Activated T-cell treated with anti-CD3 and anti-CD28 coated beads, Interleukin-2, amount 50 U/mL, for 72 hours (primary cell): ENCODE measurements around the gene ACTA1. TPM values are rescaled to one million over a fixed set of nuclear protein-coding genes. Genes with fewer than 3 reads are reported as not detected.
"Not testable (repeated sequence)": the region's sequence is repeated elsewhere in the genome, so short reads cannot be mapped to it uniquely, and the experiment has no call there.

Experiments used
- ATAC-seq, 2 donors: fragments of 150-1000 bp; cut with Tn5 transposase; replicated peaks in 1 of 2; 2 replicates each; pipeline ENCODE4 v1.10.0; 2021; ENCODE audit warnings: moderate library complexity in 2 of 2, mild to moderate bottlenecking in 1 of 2
- DNase-seq, 2 donors: peaks; one replicate each; pipeline ENCODE4 v3.0.0; 2021 to 2022; ENCODE audit warnings: mixed read lengths in 1 of 2
- H3K27ac Mint-ChIP-seq: one replicate; pipeline ENCODE4 v1.8.0; 2022; ENCODE audit warnings: mild to moderate bottlenecking, moderate library complexity, mixed read lengths
- H3K27me3 Mint-ChIP-seq: one replicate; pipeline ENCODE4 v1.8.0; 2022; ENCODE audit warnings: low read depth, mixed read lengths
- H3K36me3 Mint-ChIP-seq, 2 donors: one replicate each; pipeline ENCODE4 v1.8.0; 2022; ENCODE audit warnings: mixed read lengths in 2 of 2, mild to moderate bottlenecking in 1 of 2; ENCODE audit not compliant: insufficient read depth in 2 of 2
- H3K4me1 Mint-ChIP-seq: one replicate; pipeline ENCODE4 v1.8.0; 2022; ENCODE audit warnings: low read depth, mixed read lengths
- H3K4me3 Mint-ChIP-seq, 2 donors: one replicate each; pipeline ENCODE4 v1.8.0; 2022; ENCODE audit warnings: mild to moderate bottlenecking in 2 of 2, mixed read lengths in 2 of 2, moderate library complexity in 2 of 2
- H3K9me3 Mint-ChIP-seq, 2 donors: one replicate each; pipeline ENCODE4 v1.8.0; 2022; ENCODE audit warnings: mixed read lengths in 2 of 2
- total RNA-seq, 2 donors: library from RNA; stranded (reverse); gene quantifications; one replicate each; pipeline ENCODE4 v1.2.3, GENCODE V29; 2022

ACTA1 gene
- total RNA-seq = not detected

DNA sequence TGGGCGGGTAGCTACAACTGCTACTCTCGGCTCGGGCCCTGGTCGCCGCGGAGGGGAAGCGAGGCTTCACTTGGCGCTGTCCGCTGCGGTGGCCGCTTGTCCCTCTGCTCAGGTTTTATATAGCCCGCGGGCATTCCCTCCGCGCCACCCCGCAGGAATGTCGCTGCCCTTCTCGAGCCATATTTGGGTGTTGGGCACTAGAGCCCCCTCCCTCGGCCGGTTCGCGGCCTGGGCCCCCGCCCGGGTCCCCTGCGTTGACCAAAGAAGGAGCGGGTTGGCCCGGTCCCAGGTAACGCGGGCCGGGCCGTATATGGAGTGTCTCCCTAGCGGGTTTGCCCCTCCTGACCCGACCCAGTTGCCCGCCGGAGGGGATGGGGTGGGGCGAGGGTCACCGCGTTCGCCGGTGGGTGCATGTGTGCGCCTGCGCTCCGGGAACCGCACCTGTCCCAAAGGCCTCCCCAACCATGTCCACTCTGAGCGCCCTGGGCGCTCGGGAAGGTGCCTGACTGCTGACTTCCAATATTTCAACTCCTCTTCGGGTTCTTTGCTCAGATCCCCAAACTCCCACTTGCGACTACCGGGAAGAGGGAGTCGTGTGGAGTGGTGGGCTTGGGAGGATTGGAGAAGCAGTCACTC is at the start of gene ACTA1:
ACTA1 (minus strand) TSS at position 90 of the 636 bp plus-strand sequence. CDS start 979 bp downstream, outside the sequence.
- peaks cover 3 to 11% of the 10 kb centered on the region in 2 donors for H3K36me3 Mint-ChIP-seq
- no peak within 1 kb of the TSS for H3K4me3 Mint-ChIP-seq
- H3K27ac Mint-ChIP-seq = no peak within 1 kb of the TSS
- ATAC-seq (no peak), DNase-seq (no peak)
- H3K9me3 Mint-ChIP-seq = no peaks in the 10 kb centered on the region
- H3K27me3 Mint-ChIP-seq = peaks cover 84% of the 10 kb centered on the region
- H3K4me1 Mint-ChIP-seq = peaks cover 33% of the 10 kb centered on the region

DNA sequence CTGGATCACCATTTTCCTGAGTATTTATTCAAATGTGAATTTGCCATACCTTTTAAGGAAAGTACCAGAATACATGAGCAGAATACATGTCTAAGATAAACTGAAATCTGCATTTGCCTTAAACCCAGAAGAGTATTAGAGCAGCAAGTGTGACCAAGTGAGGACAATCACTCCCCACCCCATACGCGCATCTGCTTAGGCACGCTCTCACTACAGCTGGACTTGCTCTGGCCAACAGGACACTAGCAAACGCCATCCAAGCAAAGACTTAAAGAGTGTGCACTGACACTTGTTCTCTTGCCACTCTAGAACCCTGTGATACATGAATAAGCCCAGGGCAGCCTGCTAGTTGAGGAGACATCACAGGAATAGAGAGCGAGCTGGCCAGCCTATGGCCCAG is 48.6 kb upstream of the ACTA1 start:
- no peaks in the 10 kb centered on the region for H3K9me3 Mint-ChIP-seq
- H3K27ac Mint-ChIP-seq = no peak overlapping the region
- peaks cover 5 to 20% of the 10 kb centered on the region in 2 donors for H3K36me3 Mint-ChIP-seq
- DNase-seq (no peak), ATAC-seq (no peak)
- H3K4me1 Mint-ChIP-seq = no peaks in the 10 kb centered on the region
- no peaks in the 10 kb centered on the region for H3K27me3 Mint-ChIP-seq
- H3K4me3 Mint-ChIP-seq = no peak overlapping the region

DNA sequence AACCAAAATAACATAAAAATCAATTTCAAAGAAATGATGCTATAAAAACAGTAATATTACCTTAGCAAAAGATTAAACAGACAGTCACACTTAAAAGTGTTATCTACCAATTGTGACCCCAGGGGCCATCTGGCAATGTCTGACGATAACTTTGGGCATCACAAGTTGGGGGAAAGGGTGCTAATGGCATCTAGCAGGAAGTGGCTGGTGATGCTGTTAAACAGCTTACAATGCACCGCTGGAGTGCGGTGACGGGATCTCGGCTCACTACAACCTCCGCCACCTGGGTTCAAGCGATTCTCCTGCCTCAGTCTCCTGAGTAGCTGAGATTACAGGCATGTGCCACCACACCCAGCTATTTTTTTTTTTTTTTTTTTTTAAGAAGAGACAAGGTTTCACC is 46.6 kb upstream of the ACTA1 start:
- Mint-ChIP-seq H3K27me3 (no peaks in the 10 kb centered on the region), H3K36me3 (peaks cover 1 to 23% of the 10 kb centered on the region in 2 donors), H3K27ac (no peak overlapping the region), H3K4me1 (no peaks in the 10 kb centered on the region), H3K4me3 (no peak overlapping the region), H3K9me3 (no peaks in the 10 kb centered on the region)
- no peak for DNase-seq
- ATAC-seq = no peak

DNA sequence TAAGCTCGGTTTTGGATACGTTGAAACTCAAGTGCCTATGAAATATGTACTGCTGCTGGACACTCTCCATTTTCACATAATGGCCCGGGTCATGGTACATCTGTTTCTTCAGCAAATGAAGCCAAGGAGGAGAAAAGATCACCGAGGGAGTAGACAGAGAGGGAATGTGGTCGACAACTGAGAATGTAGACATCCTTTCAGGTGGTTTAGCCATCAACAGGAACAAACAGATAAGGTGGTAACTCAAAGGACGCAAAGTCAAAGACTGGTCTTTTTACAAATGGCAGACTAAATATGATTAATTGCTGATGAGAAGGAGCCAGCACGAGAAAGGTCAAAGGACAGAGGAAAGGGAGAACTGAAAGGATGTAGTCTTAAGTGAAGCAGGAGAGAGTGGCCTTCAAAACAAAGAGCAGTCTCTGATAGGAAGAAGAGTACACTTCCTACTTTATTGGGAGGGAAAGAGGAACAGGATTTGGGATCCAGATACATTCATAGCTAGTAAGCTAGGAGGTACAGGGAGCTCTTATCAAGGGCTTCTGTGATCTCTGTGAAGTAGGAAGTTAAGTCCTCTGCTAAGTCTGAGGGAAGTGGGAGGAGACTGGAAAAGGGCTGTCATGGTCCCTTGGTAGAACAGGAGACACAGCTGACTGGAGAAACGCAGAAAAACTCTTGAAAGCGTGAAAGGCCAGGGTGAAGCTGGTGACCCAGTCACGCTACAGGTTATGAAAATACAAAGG is 45.9 kb upstream of the ACTA1 start:
- no peak for ATAC-seq

DNA sequence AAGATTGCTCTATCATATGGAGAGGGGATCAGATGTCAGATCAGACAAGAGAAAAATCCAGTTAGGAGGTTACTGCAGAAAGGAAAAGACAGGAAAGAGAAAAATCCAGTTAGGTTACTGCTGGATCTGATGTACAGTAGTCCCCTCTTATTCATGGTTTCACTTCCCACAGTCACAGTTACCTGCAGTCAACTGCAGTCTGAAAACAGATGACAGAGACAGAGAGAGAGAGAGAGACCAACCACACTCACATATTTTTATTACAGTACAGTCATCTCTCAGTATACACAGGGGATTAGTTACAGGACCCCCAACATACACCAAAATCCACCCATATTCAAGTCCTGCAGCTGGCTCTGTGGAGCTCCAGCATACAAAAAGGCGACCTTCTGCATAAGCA is 45.0 kb upstream of the ACTA1 start:
- no peak for DNase-seq
- peaks cover 3 to 23% of the 10 kb centered on the region in 2 donors for H3K36me3 Mint-ChIP-seq
- H3K9me3 Mint-ChIP-seq = no peaks in the 10 kb centered on the region
- no peak overlapping the region for H3K27ac Mint-ChIP-seq
- H3K4me1 Mint-ChIP-seq = no peaks in the 10 kb centered on the region
- no peak overlapping the region for H3K4me3 Mint-ChIP-seq
- peak in 1 of 2 donors; percentile 35 for ATAC-seq
- H3K27me3 Mint-ChIP-seq = no peaks in the 10 kb centered on the region

More for the DNA sequence above, 45.9 kb upstream of the ACTA1 start:
- Mint-ChIP-seq H3K36me3 (peaks cover 1 to 20% of the 10 kb centered on the region in 2 donors), H3K4me3 (no peak overlapping the region), H3K4me1 (no peaks in the 10 kb centered on the region), H3K9me3 (no peaks in the 10 kb centered on the region), H3K27ac (no peak overlapping the region), H3K27me3 (no peaks in the 10 kb centered on the region)
- DNase-seq = no peak

DNA sequence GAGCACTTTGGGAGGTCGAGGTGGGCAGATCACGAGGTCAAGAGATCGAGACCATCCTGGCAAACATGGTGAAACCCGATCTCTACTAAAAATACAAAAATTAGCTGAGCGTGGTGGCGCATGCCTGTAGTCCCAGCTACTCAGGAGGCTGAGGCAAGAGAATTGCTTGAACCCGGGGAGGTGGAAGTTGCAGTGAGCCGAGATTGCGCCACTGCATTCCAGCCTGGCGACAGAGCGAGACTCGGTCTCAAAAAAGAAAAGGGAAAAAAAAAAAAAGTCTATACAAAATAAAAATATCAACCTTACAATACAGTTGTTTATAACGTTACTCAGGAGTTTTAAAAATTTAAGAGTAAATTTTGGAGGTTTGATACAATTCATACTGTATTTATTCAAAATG is 42.0 kb upstream of the ACTA1 start:
- H3K36me3 Mint-ChIP-seq = peaks cover 3 to 19% of the 10 kb centered on the region in 2 donors
- H3K4me1 Mint-ChIP-seq, ATAC-seq, H3K4me3 Mint-ChIP-seq, H3K27me3 Mint-ChIP-seq, H3K27ac Mint-ChIP-seq, H3K9me3 Mint-ChIP-seq, DNase-seq: not testable (repeated sequence)

DNA sequence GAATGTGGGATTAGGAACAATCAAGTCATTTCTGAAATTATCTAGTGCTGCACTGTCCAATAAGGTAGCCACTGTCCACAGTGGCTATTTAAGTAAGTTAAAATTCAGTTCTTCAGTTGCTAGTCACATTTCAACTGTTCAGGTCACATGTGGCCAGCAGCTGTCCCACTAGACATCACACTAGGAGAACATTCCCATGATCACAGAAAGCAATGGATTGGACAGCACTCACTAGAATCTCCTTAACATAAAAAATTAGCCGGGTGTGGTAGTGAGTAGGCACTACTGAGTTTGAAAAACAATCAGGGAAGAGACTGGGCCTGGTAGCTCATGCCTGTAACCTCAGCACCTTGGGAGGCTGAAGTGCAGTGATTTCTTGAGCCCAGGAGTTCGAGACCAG is 40.6 kb upstream of the ACTA1 start:
- Mint-ChIP-seq H3K9me3 (no peaks in the 10 kb centered on the region), H3K36me3 (peaks cover 2 to 25% of the 10 kb centered on the region in 2 donors), H3K4me3 (no peak overlapping the region), H3K27me3 (no peaks in the 10 kb centered on the region), H3K4me1 (no peaks in the 10 kb centered on the region), H3K27ac (peak overlapping the region; percentile 59)
- ATAC-seq (no peak), DNase-seq (no peak)

DNA sequence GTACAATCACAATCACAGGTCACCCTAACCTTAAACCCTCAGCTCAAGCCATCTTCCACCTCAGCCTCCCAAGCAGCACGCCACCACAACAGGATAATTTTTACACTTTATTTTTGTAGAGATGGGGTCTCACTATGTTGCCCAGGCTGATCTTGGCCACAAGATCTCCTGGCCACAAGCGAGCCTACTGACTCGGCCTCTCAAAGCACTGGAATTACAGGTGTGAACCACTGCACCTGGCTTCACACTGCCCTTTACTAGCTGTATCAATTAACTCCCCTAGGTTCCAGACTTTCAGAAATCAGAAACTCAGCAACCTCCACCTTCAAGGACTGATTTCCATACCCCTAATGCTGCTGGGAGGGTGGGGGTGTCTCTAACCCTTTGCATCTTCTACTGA is 37.3 kb upstream of the ACTA1 start:
- ATAC-seq = no peak

DNA sequence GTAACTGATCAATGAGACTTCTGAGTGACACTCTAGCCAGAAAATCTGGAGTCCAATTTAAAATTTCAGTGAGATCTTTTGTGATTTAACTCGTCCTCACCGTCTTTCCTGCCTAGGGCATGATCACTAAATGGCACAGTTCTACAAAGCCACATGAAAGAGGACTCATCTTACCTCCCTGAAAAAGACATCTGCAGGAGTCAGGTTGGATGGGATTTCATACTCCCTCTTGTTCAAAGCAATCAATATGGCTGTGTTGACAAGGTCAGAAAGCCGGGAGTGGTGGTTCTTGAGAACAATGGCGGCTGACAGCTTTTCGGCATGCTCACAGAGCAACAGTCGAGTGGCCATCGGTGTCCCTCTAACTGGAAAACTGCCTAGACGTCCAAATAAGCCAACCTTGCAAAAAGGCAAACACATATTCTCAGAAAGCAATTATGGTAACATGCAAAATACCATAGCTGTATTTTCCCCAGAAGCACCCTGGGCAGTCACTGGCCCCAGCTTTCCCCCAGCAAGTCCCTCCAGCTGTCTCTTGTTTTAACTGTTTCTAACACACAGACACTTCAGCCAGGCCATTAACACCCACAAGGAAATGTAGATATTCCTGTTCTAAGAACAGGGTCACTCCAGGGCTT is 36.6 kb upstream of the ACTA1 start:
- ATAC-seq (no peak), DNase-seq (no peak)
- Mint-ChIP-seq H3K4me3 (no peak overlapping the region), H3K27me3 (no peaks in the 10 kb centered on the region), H3K36me3 (peaks cover 2 to 22% of the 10 kb centered on the region in 2 donors), H3K27ac (no peak overlapping the region), H3K4me1 (no peaks in the 10 kb centered on the region), H3K9me3 (no peaks in the 10 kb centered on the region)

More for the DNA sequence above, 37.3 kb upstream of the ACTA1 start:
- Mint-ChIP-seq H3K27ac (no peak overlapping the region), H3K4me1 (no peaks in the 10 kb centered on the region), H3K27me3 (no peaks in the 10 kb centered on the region), H3K36me3 (peaks cover 2 to 22% of the 10 kb centered on the region in 2 donors), H3K4me3 (no peak overlapping the region), H3K9me3 (no peaks in the 10 kb centered on the region)
- no peak for DNase-seq

DNA sequence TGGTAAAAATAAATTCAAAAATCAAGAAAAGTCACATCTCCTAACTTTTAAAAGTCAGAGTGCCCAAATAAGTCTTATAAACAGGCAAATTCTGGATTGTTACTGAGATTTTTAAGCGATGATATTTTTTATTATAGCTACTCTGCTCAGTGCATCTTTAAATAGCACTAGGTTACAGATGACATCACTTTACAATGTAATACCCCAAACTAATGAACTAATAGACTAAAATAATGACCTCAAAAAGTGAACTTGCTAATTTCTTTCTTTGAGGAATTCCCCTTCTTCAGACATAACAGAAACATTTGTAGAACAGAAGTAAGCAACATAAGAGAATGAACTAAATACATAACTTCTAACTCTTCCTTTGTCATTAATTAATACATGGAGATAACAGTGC is 33.0 kb upstream of the ACTA1 start:
- DNase-seq = no peak
- H3K4me1 Mint-ChIP-seq = no peaks in the 10 kb centered on the region
- no peak for ATAC-seq
- no peaks in the 10 kb centered on the region for H3K9me3 Mint-ChIP-seq
- H3K36me3 Mint-ChIP-seq = peaks cover 1 to 27% of the 10 kb centered on the region in 2 donors
- no peak overlapping the region for H3K27ac Mint-ChIP-seq
- H3K4me3 Mint-ChIP-seq = no peak overlapping the region
- H3K27me3 Mint-ChIP-seq = no peaks in the 10 kb centered on the region

DNA sequence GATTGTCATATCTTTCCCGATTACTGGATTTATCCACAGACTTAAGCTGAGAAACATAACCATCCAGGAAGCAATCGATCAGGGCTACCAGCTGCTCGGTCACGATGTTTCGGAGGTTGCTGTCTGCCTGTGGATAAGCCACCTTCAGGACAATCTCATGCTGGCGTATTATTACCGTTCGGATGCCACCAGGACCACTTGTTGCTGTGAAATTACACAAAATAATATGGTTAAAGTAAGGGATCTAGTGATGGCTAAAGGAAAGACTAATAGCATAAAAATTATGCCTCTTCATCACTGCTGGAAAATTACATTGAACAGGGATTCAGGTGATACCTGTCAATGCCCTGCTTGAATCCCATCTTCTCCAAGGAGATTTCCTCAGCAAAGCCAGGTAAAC is 30.8 kb upstream of the ACTA1 start:
- H3K9me3 Mint-ChIP-seq = no peaks in the 10 kb centered on the region
- H3K27ac Mint-ChIP-seq = no peak overlapping the region
- H3K4me3 Mint-ChIP-seq = no peak overlapping the region
- no peaks in the 10 kb centered on the region for H3K4me1 Mint-ChIP-seq
- ATAC-seq = no peak
- H3K36me3 Mint-ChIP-seq = peaks cover 5 to 29% of the 10 kb centered on the region in 2 donors
- no peaks in the 10 kb centered on the region for H3K27me3 Mint-ChIP-seq
- no peak for DNase-seq

DNA sequence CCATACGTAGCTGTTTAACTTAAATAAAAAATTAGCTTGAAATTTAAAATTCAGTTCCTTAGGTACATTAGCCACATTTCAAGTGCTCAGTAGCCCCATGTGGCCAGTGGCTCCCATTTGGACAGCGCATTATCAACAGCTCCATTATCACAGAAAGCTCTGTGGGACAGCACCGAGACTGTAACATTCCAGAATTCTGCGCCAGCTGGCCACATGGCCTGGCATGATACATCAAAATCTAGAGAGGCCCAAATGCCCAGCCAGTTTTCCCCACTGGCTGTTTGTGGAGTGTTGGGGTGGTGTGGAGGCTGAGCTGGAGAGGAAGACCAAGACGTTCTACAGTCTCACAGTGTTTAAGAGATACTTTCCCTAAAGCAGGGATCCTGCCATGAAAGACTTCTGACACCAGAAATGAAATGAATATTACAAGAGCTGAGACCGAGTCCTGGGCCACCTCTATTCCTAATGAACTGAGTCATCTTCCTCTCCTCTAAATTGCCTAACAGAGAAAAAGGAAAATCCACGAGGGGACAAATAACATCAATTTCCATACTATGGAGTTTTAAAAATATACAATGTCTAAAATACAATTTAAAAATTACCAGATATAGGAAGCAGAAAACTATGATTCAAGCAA is 27.3 kb upstream of the ACTA1 start:
- H3K9me3 Mint-ChIP-seq = no peaks in the 10 kb centered on the region
- no peaks in the 10 kb centered on the region for H3K4me1 Mint-ChIP-seq
- no peak overlapping the region for H3K27ac Mint-ChIP-seq
- DNase-seq = no peak
- peaks cover 9 to 35% of the 10 kb centered on the region in 2 donors for H3K36me3 Mint-ChIP-seq
- H3K4me3 Mint-ChIP-seq = no peak overlapping the region
- ATAC-seq = no peak
- H3K27me3 Mint-ChIP-seq = no peaks in the 10 kb centered on the region

DNA sequence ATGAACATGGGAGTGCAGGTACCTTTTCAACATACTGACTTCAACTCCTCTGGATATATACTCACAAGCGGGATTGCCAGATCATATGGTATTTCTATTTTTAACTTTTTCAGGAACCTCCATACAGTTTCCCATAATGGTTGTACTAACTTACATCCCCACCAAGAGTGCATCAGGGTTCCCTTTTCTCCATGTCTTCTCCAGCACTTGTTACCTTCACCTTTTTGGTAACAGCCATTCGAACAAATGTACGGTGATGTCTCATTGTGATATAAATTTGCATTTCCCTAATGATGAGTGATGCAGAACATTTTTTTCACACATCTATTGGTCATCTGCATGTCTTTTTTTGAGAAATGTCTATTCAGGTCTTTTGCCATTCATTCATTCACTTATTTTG is 25.9 kb upstream of the ACTA1 start:
- Mint-ChIP-seq H3K27me3 (no peaks in the 10 kb centered on the region), H3K27ac (no peak overlapping the region), H3K9me3 (no peaks in the 10 kb centered on the region), H3K36me3 (peaks cover 9 to 29% of the 10 kb centered on the region in 2 donors), H3K4me1 (no peaks in the 10 kb centered on the region), H3K4me3 (no peak overlapping the region)
- DNase-seq (no peak), ATAC-seq (no peak)
